ENCODE data around the gene RPS15. TPM values are rescaled to one million over a fixed set of nuclear protein-coding genes. Genes with fewer than 3 reads are reported as not detected.
A peak's percentile ranks its signal among the peaks of the same experiment; 100 is the strongest.

RPS15 gene
- total and polyA plus RNA-seq, 10 of the 15 experiments (the other 5 are each of a cell fraction or from before 2014, with no cell fraction given) = 559 to 3,158 (median 1,413) TPM

- peak; percentile 80 for TF ChIP-seq GATAD2B (conservative IDR thresholded peaks at IDR 0.05; ENCODE audit: low read depth)
- TF ChIP-seq FOS (IDR thresholded peaks at IDR 0.05; ENCODE audit: borderline replicate concordance, extremely low read depth, insufficient read length) = no peak
- no peak for TF ChIP-seq BCLAF1 (IDR thresholded peaks at IDR 0.05)
- TF ChIP-seq WRNIP1 (IDR thresholded peaks at IDR 0.05; ENCODE audit: borderline replicate concordance, low read depth, low read length) = no peak
- TF ChIP-seq NKRF (conservative IDR thresholded peaks at IDR 0.05) = peak; percentile 75
- TF ChIP-seq SRF (IDR thresholded peaks at IDR 0.05; ENCODE audit: low read depth in 2 of 2, low read length in 2 of 2) = no peak
- peak; percentile 92 for TF ChIP-seq BACH1 (IDR thresholded peaks at IDR 0.05; ENCODE audit: borderline replicate concordance)
- TF ChIP-seq BRCA1 (IDR thresholded peaks at IDR 0.05; ENCODE audit: low read depth, low read length) = no peak
- no peak for TF ChIP-seq ZBED1 (IDR thresholded peaks at IDR 0.05; ENCODE audit: borderline replicate concordance)
- TF ChIP-seq MYC (IDR thresholded peaks at IDR 0.05; ENCODE audit: insufficient read depth, insufficient read length, insufficient replicate concordance, low read length, severe bottlenecking) = peak; percentile 87
- no peak for TF ChIP-seq SUZ12 (IDR thresholded peaks at IDR 0.05; ENCODE audit: unreplicated experiment)
- 0 out of 2 replicates have a peak, but pooled peaks have one; percentile 18 for TF ChIP-seq RAD51 (IDR thresholded peaks at IDR 0.05)
- TF ChIP-seq REST (IDR thresholded peaks at IDR 0.05; ENCODE audit: low read depth, low read length) = no peak
- peak; percentile 57 for TF ChIP-seq USF2 (IDR thresholded peaks at IDR 0.05; ENCODE audit: borderline replicate concordance, low read depth, low read length)
- TF ChIP-seq MTA3 (IDR thresholded peaks at IDR 0.05; ENCODE audit: borderline replicate concordance, low read length) = no peak
- TF ChIP-seq MTA2 (IDR thresholded peaks at IDR 0.05; ENCODE audit: low read depth) = peak; percentile 42; the same call in 1 of the 2 replicates
- TF ChIP-seq ZNF207 (IDR thresholded peaks at IDR 0.05; ENCODE audit: borderline replicate concordance) = peak; percentile 97
- TF ChIP-seq SMC3 (IDR thresholded peaks at IDR 0.05; ENCODE audit: borderline replicate concordance, low read length) = no peak
- TF ChIP-seq HDAC2 (IDR thresholded peaks at IDR 0.05) = no peak
- TF ChIP-seq EZH2 (IDR thresholded peaks at IDR 0.05; ENCODE audit: borderline replicate concordance, control insufficient read depth, low read depth, low read length) = no peak
- TF ChIP-seq NFXL1 (IDR thresholded peaks at IDR 0.05; ENCODE audit: borderline replicate concordance) = no peak
Observed at GRCh38 chr19:1406774-1407527, 31.2 kb upstream of the RPS15 start (continued).
